Measurements from ENCODE around the gene KIR2DL4. TPM values are rescaled to one million over a fixed set of nuclear protein-coding genes. Genes with fewer than 3 reads are reported as not detected.
"Not testable (repeated sequence)": the region's sequence is repeated elsewhere in the genome, so short reads cannot be mapped to it uniquely, and the experiment has no call there.

Gene KIR2DL4
- polyA plus RNA-seq, 4 donors = not detected

DNA sequence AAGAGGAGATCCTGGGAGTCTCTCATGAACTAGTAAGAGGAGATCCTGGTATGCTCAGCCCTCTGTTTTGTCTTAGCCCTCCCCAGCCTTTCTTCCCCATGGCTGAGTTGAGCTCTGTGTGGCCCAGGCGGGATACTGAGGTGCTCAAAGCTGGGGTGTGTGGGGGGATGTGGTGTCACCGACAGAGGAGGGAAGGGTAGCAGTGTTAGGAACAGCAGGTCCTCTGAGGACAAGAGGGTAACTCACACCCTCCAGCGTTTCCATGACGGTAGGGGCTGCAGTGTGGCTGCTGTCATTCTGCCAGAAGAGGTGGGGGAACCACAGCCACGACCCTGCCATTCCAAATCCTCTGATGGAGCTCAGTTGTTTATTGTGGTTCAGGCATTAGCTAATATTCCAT, 691 bp downstream of the KIR2DL4 start:
- DNase-seq (ENCODE audit: low read depth in 4 of 4, low spot score in 3 of 4) = no peak

- DNase-seq (ENCODE audit: low read depth in 4 of 4, low spot score in 3 of 4) = no peak
Measured at GRCh38 chr19:54804571-54804970, 1.2 kb downstream of the KIR2DL4 start.

DNA sequence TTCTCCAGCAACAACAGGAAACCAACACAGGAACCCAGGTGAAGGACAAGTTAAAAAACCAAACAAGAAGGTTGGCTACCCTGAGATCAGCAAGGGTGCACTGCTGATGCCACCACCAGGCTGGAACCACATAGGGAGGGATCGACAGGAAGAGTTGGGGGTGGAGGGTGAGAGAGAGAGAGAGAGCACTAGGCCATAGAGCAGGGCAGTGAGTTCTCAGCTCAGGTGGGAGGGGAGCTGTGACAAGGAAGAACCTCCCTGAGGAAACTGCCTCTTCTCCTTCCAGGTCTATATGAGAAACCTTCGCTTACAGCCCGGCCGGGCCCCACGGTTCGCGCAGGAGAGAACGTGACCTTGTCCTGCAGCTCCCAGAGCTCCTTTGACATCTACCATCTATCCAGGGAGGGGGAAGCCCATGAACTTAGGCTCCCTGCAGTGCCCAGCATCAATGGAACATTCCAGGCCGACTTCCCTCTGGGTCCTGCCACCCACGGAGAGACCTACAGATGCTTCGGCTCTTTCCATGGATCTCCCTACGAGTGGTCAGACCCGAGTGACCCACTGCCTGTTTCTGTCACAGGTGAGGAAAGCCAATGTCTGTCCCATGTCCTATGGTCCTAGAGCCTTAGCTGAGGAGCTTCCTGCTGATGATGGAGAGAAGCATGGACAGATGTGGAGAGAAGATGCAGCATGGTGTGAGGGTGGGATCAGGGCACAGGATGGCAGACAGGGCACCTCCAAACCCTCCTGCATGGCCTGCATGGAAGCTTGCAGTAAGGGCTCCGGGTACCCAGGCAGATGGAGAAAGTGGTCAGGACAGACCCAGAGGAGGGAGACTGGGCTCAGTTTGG, 2.5 kb downstream of the KIR2DL4 start:
- no peak for DNase-seq (ENCODE audit: low read depth in 4 of 4, low spot score in 3 of 4)

- DNase-seq (ENCODE audit: low read depth in 4 of 4, low spot score in 3 of 4) = no peak
Measured at GRCh38 chr19:54806516-54806838, 3.1 kb downstream of the KIR2DL4 start.

DNA sequence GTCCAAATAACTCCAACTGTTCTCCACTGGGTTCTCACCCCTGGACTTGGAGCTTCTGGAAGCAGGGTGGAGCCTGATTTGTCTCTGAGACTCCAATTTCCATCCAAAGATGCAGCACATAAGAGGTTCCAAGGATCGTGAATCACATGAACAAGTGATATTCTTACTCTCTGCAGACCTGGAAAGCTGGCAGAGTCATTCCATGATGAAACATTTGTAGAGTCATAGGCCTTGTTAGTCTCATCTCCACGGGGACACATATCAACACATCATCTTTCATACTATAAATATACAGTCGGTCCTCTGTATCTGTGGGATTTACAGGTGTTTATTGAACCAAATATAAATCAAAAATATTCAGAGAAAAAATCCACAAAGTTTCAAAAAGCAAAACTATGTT, 11.2 kb downstream of the KIR2DL4 start:
- not testable (repeated sequence) for DNase-seq (ENCODE audit: low read depth in 4 of 4, low spot score in 3 of 4)

- DNase-seq (ENCODE audit: low read depth in 4 of 4, low spot score in 3 of 4) = not testable (repeated sequence)
Measured at GRCh38 chr19:54816251-54816650, 12.8 kb downstream of the KIR2DL4 start, which contains the start of gene KIR3DL1. Gene KIR3DL1, plus strand, starts transcription at chr19:54816468.

GRCh38 chr19:54817670-54818536, 14.5 kb downstream of the KIR2DL4 start:
- DNase-seq (ENCODE audit: low read depth in 4 of 4, low spot score in 3 of 4) = no peak

- not testable (repeated sequence) for DNase-seq (ENCODE audit: low read depth in 4 of 4, low spot score in 3 of 4)
Measured at GRCh38 chr19:54824416-54824815, 21.0 kb downstream of the KIR2DL4 start.

- not testable (repeated sequence) for DNase-seq (ENCODE audit: low read depth in 4 of 4, low spot score in 3 of 4)
Measured at GRCh38 chr19:54825326-54825725, 21.9 kb downstream of the KIR2DL4 start.

DNA sequence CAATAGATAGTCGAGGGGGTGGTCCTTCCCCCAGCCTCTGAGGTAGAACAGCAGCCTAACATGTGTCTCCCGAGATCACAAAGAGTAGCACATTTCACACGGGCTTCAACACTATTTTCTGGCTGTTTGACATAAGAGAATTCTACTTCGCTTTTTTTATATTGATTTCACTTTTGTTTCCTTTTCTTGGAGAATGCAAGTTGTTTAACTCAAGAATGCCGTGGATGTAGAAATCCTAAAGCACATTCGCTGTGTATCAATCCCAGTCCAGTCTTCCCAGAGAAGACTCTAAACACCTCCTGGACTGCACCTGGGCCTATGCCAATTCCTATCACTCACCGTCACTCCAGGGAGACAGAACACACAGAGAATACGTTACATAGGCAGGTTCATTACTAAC, 24.7 kb downstream of the KIR2DL4 start:
- not testable (repeated sequence) for DNase-seq (ENCODE audit: low read depth in 4 of 4, low spot score in 3 of 4)

GRCh38 chr19:54832496-54832895, 29.1 kb downstream of the KIR2DL4 start, which contains the start of gene KIR2DS4:
Gene KIR2DS4, plus strand, starts transcription at chr19:54832676.
- DNase-seq (ENCODE audit: low read depth in 4 of 4, low spot score in 3 of 4) = not testable (repeated sequence)

GRCh38 chr19:54835126-54835525, 31.7 kb downstream of the KIR2DL4 start:
- not testable (repeated sequence) for DNase-seq (ENCODE audit: low read depth in 4 of 4, low spot score in 3 of 4)

- DNase-seq (ENCODE audit: low read depth in 4 of 4, low spot score in 3 of 4) = not testable (repeated sequence)
Measured at GRCh38 chr19:54837522-54837921, 34.1 kb downstream of the KIR2DL4 start.

- DNase-seq (ENCODE audit: low read depth in 4 of 4, low spot score in 3 of 4) = not testable (repeated sequence)
Measured at GRCh38 chr19:54843171-54843570, 39.8 kb downstream of the KIR2DL4 start.

DNA sequence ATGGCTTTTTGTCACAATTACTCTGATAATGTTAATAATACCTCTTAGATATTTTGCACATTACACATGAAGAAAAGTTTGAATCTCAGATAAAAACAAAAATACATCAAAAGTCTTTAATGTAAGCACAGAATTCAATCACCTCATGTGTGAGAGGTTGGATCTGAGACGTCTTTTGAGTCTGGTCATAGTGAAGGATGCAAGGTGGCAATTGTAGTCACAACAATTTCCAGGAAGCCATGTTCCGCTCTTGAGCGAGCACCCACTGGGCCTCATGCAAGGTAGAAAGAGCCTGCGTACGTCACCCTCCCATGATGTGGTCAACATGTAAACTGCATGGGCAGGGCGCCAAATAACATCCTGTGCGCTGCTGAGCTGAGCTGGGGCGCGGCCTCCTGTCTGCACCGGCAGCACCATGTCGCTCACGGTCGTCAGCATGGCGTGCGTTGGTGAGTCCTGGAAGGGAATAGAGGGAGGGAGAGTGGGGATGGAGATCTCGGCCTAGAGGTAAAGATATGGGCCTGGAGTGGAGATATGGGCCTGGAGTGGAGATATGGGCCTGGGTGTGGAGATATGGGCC, 46.7 kb downstream of the KIR2DL4 start, which contains the start of gene KIR3DL2:
Gene KIR3DL2, plus strand, starts transcription at position 383 of the 580 bp plus-strand sequence. Its CDS starts 33 bp downstream, at position 416.
- DNase-seq (ENCODE audit: low read depth in 4 of 4, low spot score in 3 of 4) = not testable (repeated sequence)

- no peak for DNase-seq (ENCODE audit: low read depth in 4 of 4, low spot score in 3 of 4)
Measured at GRCh38 chr19:54850930-54851329, 47.5 kb downstream of the KIR2DL4 start.

- DNase-seq (ENCODE audit: low read depth in 4 of 4, low spot score in 3 of 4) = no peak
Measured at GRCh38 chr19:54851353-54851752, 47.9 kb downstream of the KIR2DL4 start.

GRCh38 chr19:54855241-54855640, 51.8 kb downstream of the KIR2DL4 start:
- DNase-seq (ENCODE audit: low read depth in 4 of 4, low spot score in 3 of 4) = not testable (repeated sequence)

- DNase-seq (ENCODE audit: low read depth in 4 of 4, low spot score in 3 of 4) = not testable (repeated sequence)
Measured at GRCh38 chr19:54858476-54858875, 55.1 kb downstream of the KIR2DL4 start.

DNA sequence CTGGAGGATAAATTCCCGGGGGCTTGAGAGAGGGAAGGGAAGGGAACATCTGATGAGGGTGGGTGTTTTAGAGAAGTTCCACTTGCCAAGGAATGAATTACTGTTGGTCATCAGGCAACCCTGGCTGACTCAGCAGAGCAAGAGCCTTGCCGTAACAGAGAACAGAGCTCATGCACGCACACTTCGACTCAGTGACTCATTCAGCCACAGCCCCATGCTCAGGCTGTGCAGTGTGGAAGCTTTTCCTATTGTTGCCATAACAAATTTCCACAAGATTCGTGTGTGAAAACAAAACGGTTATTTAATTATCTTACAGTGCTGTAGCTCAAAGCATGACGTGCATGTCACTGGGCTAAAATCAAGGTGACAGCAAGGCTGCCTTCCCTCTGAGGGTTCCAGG, 56.0 kb downstream of the KIR2DL4 start:
- DNase-seq (ENCODE audit: low read depth in 4 of 4, low spot score in 3 of 4) = not testable (repeated sequence)

DNA sequence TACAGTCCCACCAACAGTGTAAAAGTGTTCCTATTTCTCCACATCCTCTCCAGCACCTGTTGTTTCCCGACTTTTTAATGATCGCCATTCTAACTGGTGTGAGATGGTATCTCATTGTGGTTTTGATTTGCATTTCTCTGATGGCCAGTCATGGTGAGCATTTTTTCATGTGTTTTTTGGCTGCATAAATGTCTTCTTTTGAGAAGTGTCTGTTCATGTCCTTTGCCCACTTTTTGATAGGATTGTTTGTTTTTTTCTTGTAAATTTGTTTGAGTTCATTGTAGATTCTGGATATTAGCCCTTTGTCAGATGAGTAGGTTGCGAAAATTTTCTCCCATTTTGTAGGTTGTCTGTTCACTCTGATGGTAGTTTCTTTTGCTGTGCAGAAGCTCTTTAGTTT, 60.0 kb downstream of the KIR2DL4 start:
- not testable (repeated sequence) for DNase-seq (ENCODE audit: low read depth in 4 of 4, low spot score in 3 of 4)
